ENCODE measurements around the gene CHN2.

DNA sequence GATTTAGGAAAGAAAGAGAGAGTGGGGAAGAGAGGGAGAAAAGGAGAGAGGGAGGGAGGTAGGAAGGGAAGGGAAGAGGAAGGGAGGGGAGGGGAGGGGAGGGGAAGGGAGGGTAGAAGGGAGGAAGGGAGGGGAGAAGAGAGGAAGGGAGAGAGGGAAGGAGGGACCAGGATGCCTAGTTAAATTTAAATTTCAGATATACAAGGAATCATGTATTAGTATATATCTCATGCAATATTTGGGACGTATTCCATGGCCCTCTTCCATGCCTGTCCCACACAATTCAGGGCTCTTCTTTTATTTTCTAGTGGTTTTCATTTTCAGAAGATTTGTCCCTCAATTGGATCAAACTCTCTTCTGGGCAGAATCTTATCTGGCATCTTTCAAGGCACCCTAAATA, 196.7 kb downstream of the CHN2 start:
- no peak for TF ChIP-seq POLR2A (IDR thresholded peaks at IDR 0.05)
- TF ChIP-seq, protein P1, sequence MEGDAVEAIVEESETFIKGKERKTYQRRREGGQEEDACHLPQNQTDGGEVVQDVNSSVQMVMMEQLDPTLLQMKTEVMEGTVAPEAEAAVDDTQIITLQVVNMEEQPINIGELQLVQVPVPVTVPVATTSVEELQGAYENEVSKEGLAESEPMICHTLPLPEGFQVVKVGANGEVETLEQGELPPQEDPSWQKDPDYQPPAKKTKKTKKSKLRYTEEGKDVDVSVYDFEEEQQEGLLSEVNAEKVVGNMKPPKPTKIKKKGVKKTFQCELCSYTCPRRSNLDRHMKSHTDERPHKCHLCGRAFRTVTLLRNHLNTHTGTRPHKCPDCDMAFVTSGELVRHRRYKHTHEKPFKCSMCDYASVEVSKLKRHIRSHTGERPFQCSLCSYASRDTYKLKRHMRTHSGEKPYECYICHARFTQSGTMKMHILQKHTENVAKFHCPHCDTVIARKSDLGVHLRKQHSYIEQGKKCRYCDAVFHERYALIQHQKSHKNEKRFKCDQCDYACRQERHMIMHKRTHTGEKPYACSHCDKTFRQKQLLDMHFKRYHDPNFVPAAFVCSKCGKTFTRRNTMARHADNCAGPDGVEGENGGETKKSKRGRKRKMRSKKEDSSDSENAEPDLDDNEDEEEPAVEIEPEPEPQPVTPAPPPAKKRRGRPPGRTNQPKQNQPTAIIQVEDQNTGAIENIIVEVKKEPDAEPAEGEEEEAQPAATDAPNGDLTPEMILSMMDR (IDR thresholded peaks at IDR 0.05), result no peak
- no peak for TF ChIP-seq POLR2AphosphoS5 (IDR thresholded peaks at IDR 0.05)
- no peak for TF ChIP-seq EP300 (IDR thresholded peaks at IDR 0.05)

All from upper lobe of left lung (tissue), 4 donors.